Neutrophil (primary cell): ENCODE data around the gene LOXL4.

Experiments used
- H3K27ac ChIP-seq: fragments of 200-600 bp; sonication (generic); 2 replicates; pipeline ENCODE4 v1.5.1; 2016; ENCODE audit warnings: mild to moderate bottlenecking, moderate library complexity
- H3K27me3 ChIP-seq: fragments of 200-600 bp; sonication (generic); 2 replicates; pipeline ENCODE4 v1.6.0; 2016; ENCODE audit warnings: mild to moderate bottlenecking
- H3K36me3 ChIP-seq: fragments of 200-600 bp; sonication (generic); 2 replicates; pipeline ENCODE4 v1.5.1; 2017
- H3K4me1 ChIP-seq, 2 experiments: fragments of 200-600 bp in 1 of 2; sonication (generic) in 1 of 2; 1 replicate in 1 of 2; 2 replicates in 1 of 2; pipeline versions ENCODE4 v1.5.1 to v1.6.1; 2013 to 2016; ENCODE audit warnings: low read depth in 1 of 2, low read length in 1 of 2, mild to moderate bottlenecking in 1 of 2, moderate library complexity in 1 of 2; ENCODE audit not compliant: control insufficient read depth in 1 of 2, insufficient read depth in 1 of 2
- H3K4me3 ChIP-seq, 2 experiments: fragments of 200-600 bp in 1 of 2; sonication (generic) in 1 of 2; 1 replicate in 1 of 2; 2 replicates in 1 of 2; pipeline ENCODE4 v1.5.1; 2013 to 2016; ENCODE audit warnings: low read depth in 1 of 2, low read length in 1 of 2, mild to moderate bottlenecking in 1 of 2, moderate library complexity in 1 of 2
- H3K9me3 ChIP-seq: fragments of 200-600 bp; sonication (generic); 2 replicates; pipeline ENCODE4 v1.5.1; 2016
- TF ChIP-seq, protein P1 (sequence below): fragments of 200-600 bp; sonication (generic); IDR thresholded peaks from 2 replicates; pipeline ENCODE4 v1.5.1; 2016; ENCODE audit warnings: antibody characterized with exemption

LOXL4 gene

DNA sequence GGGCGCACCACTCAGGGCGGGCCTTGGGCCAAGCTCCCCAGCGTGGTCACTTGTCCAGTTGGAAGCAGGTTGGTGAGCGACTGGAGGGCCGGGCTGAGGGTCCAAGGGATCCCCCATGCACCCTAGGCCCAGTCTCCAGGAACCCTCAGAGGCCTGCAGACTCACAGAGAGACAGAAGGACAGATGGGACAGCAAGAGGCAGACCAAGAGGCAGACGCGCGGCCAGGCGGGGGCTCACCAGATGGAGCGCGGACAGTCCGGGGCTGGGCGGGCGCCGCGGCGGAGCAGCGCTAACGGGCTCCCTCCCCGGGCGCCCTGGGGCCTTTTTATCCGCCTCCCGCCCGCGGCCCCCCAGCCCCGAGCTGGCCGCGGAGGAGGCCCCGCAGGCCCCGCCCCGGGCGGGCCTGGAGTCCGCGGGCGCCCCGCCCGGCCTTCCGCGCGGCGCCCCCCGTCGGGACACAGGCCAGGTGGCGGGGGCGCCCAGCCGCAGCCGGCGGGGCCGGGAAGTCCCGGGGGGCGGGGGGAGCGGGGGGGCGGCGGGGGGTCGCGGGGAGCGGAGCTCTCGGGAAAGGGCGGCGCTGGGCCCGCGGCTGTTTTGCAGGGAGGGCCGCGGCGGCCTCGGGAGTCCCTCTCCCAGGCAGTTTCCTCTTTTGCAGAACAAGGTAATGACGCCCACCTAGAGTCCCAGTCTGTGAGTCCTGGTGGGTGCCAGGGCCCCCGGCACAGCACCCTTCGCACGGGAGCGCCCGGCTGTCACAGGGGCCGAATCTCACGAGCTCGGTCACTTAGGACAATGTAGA, at the start of gene LOXL4:
TSS of gene LOXL4 (minus strand) at position 301 of the 800 bp plus-strand sequence. CDS start 5,175 bp downstream, outside the sequence.
- Histone ChIP-seq H3K36me3 (no peaks in the 10 kb centered on the region), H3K4me3 (no peak within 1 kb of the TSS), H3K27ac (no peak within 1 kb of the TSS), H3K9me3 (no peaks in the 10 kb centered on the region), H3K27me3 (peaks cover 83% of the 10 kb centered on the region), H3K4me1 (peaks cover 13 to 22% of the 10 kb centered on the region in 2 experiments)
- TF ChIP-seq, protein P1, sequence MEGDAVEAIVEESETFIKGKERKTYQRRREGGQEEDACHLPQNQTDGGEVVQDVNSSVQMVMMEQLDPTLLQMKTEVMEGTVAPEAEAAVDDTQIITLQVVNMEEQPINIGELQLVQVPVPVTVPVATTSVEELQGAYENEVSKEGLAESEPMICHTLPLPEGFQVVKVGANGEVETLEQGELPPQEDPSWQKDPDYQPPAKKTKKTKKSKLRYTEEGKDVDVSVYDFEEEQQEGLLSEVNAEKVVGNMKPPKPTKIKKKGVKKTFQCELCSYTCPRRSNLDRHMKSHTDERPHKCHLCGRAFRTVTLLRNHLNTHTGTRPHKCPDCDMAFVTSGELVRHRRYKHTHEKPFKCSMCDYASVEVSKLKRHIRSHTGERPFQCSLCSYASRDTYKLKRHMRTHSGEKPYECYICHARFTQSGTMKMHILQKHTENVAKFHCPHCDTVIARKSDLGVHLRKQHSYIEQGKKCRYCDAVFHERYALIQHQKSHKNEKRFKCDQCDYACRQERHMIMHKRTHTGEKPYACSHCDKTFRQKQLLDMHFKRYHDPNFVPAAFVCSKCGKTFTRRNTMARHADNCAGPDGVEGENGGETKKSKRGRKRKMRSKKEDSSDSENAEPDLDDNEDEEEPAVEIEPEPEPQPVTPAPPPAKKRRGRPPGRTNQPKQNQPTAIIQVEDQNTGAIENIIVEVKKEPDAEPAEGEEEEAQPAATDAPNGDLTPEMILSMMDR, result no peak

DNA sequence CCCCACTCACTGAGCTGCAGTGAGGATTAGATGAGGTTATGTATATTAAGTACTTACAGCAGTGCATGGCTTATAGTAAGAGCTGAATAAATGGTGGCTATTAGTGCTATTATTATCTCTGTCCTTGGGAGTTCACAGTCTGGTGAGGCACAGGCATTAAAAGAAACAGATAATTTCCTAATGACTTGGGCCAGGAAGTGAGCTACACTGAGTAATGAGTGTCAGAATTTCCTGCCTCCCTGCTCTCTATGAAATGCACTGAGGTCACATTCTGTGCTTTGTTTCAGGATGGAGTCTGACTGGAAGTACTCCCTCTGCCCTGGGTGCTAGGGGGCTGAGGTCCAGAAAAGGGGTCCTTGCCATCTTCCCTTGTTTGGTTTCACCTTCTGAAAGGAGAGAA, 48.7 kb upstream of the LOXL4 start:
- Histone ChIP-seq H3K36me3 (no peaks in the 10 kb centered on the region), H3K27ac (no peak overlapping the region), H3K27me3 (peaks cover 7% of the 10 kb centered on the region), H3K9me3 (no peaks in the 10 kb centered on the region), H3K4me1 (peaks cover 6 to 7% of the 10 kb centered on the region in 2 experiments), H3K4me3 (no peak overlapping the region)
- TF ChIP-seq, protein P1, result no peak

DNA sequence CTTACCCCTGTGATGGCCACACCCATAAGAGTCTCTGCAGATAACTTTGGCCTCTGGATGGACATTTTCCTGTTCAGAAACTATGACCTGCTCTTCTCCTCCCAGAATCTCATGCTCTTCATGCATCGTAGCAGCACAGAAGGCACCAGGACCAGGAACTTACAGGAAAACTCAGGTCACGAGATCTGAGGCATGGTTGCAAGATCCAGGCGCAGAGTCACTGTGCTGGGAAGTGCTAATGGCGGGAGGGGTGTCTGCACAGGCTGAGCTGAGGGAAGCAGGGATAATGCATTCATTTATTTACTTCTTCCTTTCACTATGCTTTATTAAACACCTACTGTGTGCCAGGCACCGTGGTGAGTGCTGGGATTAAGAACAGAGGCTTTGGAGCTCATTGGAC, 48.2 kb upstream of the LOXL4 start:
- no peaks in the 10 kb centered on the region for H3K9me3 ChIP-seq
- peaks cover 7% of the 10 kb centered on the region for H3K27me3 ChIP-seq
- TF ChIP-seq, protein P1, result no peak
- H3K4me3 ChIP-seq, result no peak overlapping the region
- H3K27ac ChIP-seq, result no peak overlapping the region
- H3K36me3 ChIP-seq, result no peaks in the 10 kb centered on the region
- peaks cover 6 to 7% of the 10 kb centered on the region in 2 experiments for H3K4me1 ChIP-seq

DNA sequence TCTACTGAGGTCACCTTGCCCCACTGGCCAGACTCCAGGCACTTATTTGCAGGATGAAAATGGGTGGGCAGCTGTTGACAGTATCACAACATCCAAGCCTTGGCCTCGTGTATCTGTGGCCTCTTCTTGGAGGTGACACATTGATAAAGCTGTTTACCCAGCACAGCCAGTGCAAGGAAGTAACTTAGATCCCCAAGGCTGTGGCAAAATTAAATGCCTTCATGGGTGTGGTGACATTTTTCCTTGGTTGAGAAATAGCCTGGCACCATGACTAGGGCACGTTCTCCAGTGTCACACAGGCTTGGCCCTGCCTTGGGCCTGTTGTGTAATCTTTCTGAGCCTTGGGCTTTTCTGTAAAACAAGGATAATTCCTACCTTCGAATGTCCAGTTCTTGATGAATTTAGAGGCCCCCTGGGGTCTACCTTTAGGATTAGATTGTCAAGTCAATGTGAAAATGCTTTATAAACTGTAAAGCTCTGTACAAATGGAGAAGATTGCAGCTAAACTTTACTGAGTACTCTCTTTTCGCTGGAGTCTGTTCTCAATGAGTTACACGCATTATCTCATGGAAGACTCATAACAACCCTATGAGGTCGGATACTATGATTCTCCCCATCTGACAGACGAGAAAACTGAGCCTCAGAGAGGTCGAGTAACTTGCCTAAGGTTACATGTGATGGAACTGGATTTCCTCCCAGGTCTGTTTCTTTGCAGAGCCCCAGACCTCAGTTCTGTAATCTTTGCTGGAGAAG, 46.7 kb upstream of the LOXL4 start:
- TF ChIP-seq, protein P1, result no peak
- no peak overlapping the region for H3K4me3 ChIP-seq
- peaks cover 6 to 7% of the 10 kb centered on the region in 2 experiments for H3K4me1 ChIP-seq
- H3K27ac ChIP-seq, result no peak overlapping the region
- no peaks in the 10 kb centered on the region for H3K9me3 ChIP-seq
- H3K36me3 ChIP-seq, result no peaks in the 10 kb centered on the region
- peaks cover 20% of the 10 kb centered on the region for H3K27me3 ChIP-seq

DNA sequence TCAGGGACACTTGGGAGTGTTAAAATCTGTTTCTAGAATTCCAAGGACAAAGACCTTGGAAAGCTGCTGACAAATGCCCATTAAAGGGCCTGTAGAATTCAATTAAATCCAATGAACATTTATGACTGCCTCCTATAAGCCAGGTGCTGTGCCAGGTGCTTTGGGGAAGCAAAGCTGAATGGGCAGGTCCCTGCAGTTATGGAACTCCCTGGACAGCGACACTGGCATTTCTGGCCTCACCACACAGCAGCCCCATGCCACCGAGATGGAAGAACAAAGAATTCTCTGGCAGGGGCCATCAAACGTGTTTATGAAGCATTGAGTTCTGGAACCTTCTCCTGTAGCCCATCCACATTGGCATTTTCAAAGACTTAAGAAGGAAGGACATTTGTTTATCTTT, 45.6 kb upstream of the LOXL4 start:
- H3K27me3 ChIP-seq, result peaks cover 31% of the 10 kb centered on the region
- H3K9me3 ChIP-seq, result no peaks in the 10 kb centered on the region
- no peak overlapping the region for H3K4me3 ChIP-seq
- TF ChIP-seq, protein P1, result no peak
- no peaks in the 10 kb centered on the region for H3K36me3 ChIP-seq
- H3K4me1 ChIP-seq, result peaks cover 6 to 7% of the 10 kb centered on the region in 2 experiments
- no peak overlapping the region for H3K27ac ChIP-seq
